Esophagus squamous epithelium (tissue), 5 donors: ENCODE data around the gene RAET1L. TPM values are rescaled to one million over a fixed set of nuclear protein-coding genes. Genes with fewer than 3 reads are reported as not detected.
"Not testable (repeated sequence)": the region's sequence is repeated elsewhere in the genome, so short reads cannot be mapped to it uniquely, and the experiment has no call there.

Experiments
- DNase-seq: peaks from one replicate; lab custom pipeline; 2025; lab: John Stamatoyannopoulos, UW
- H3K27ac ChIP-seq, 4 donors: fragments of 200-600 bp; sonication (generic); one replicate each; pipeline ENCODE4 v1.5.1; 2016 to 2019; ENCODE audit warnings: mild to moderate bottlenecking in 1 of 4
- H3K27me3 ChIP-seq, 4 donors: fragments of 200-600 bp; sonication (generic); 1 replicate in 3 of 4; 2 replicates in 1 of 4; pipeline versions ENCODE4 v1.5.1 to v1.6.0; 2017 to 2021; ENCODE audit warnings: antibody characterized with exemption in 1 of 4
- H3K36me3 ChIP-seq, 3 donors: fragments of 200-600 bp; sonication (generic); one replicate each; pipeline ENCODE4 v1.5.1; 2016 to 2019
- H3K4me1 ChIP-seq, 3 donors: fragments of 200-600 bp; sonication (generic); one replicate each; pipeline ENCODE4 v1.5.1; 2017 to 2019
- H3K4me3 ChIP-seq, 4 donors: fragments of 200-600 bp; sonication (generic); 1 replicate in 3 of 4; 2 replicates in 1 of 4; pipeline ENCODE4 v1.5.1; 2016 to 2019; ENCODE audit warnings: mild to moderate bottlenecking in 2 of 4, moderate library complexity in 1 of 4
- H3K9me3 ChIP-seq, 3 donors: fragments of 200-600 bp; sonication (generic); one replicate each; pipeline ENCODE4 v1.5.1; 2016 to 2019
- POLR2A ChIP-seq, 4 donors: fragments of 450-650 bp; IDR thresholded peaks; one replicate each; pipeline ENCODE4 v1.6.1; 2017; ENCODE audit warnings: antibody characterized with exemption in 4 of 4, mild to moderate bottlenecking in 4 of 4, moderate library complexity in 3 of 4
- WGBS, 2 donors: methylation state at CpG; one replicate each; pipeline ENCODE4 v1.1.5; 2018; 5-methylcytosine and 5-hydroxymethylcytosine counted together
- intact Hi-C: fragments of 100-400 bp; cut with DNase I; formaldehyde crosslinking; loops from one replicate; pipeline ENCODE4 v1.15.0; 2022
- total RNA-seq, 4 donors: library from RNA; depleted of rRNA; stranded (reverse); fragments of >200 nt; gene quantifications; one replicate each; pipeline ENCODE4 v1.1.0, GENCODE V29; 2016
- TF ChIP-seq, protein P1 (sequence below), 6 experiments: fragments of 450-650 bp in 4 of 6; fragments of 200-600 bp in 2 of 6; sonication (generic) in 2 of 6; IDR thresholded peaks; one replicate each; pipeline ENCODE4 v1.5.1; 2016 to 2019; ENCODE audit warnings: antibody characterized with exemption in 6 of 6, mild to moderate bottlenecking in 4 of 6, moderate library complexity in 4 of 6
- donor health status: DM: yes; HTN: yes; CAD: no.

RAET1L gene
- total RNA-seq, 4 donors from 2014 or later = 14.5 to 99.5 (median 62.5) TPM

DNA sequence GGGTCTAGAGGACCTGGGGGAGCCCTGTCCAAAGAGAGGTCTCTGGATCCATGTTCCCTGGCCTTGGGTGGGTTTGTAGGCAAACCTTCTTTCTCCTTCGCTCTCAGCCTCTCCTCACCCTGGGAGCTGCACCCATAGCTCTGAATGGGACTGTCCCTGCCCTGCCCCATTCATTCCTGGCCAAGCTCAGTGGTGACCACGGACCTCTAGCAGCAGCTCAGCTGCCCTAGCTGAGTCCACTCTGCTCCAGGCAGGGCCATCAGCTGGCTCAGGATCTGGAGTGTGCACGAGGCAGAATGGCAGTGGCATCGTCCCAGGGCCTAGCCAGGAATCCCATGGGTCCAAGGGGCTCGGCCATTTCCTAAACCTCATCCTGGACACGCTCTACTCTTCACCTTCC lies 38.3 kb upstream of the RAET1L start:
- Histone ChIP-seq H3K27me3 (peaks cover 0 to 7% (median 0%) of the 10 kb centered on the region in 4 donors), H3K36me3 (peaks cover 0 to 26% (median 0%) of the 10 kb centered on the region in 3 donors), H3K27ac (no peak overlapping the region), H3K9me3 (no peaks in the 10 kb centered on the region), H3K4me3 (no peak overlapping the region), H3K4me1 (peaks cover 0 to 10% (median 6%) of the 10 kb centered on the region in 3 donors)
- DNase-seq = no peak
- WGBS, 2 donors = 88 to 100% methylated on average over 1 to 6 of the region's 6 CpGs
- TF ChIP-seq, protein P1, sequence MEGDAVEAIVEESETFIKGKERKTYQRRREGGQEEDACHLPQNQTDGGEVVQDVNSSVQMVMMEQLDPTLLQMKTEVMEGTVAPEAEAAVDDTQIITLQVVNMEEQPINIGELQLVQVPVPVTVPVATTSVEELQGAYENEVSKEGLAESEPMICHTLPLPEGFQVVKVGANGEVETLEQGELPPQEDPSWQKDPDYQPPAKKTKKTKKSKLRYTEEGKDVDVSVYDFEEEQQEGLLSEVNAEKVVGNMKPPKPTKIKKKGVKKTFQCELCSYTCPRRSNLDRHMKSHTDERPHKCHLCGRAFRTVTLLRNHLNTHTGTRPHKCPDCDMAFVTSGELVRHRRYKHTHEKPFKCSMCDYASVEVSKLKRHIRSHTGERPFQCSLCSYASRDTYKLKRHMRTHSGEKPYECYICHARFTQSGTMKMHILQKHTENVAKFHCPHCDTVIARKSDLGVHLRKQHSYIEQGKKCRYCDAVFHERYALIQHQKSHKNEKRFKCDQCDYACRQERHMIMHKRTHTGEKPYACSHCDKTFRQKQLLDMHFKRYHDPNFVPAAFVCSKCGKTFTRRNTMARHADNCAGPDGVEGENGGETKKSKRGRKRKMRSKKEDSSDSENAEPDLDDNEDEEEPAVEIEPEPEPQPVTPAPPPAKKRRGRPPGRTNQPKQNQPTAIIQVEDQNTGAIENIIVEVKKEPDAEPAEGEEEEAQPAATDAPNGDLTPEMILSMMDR (IDR thresholded peaks at IDR 0.05) = no peak
- TF ChIP-seq POLR2A (IDR thresholded peaks at IDR 0.05) = no peak
- intact Hi-C loops = no loop called here

DNA sequence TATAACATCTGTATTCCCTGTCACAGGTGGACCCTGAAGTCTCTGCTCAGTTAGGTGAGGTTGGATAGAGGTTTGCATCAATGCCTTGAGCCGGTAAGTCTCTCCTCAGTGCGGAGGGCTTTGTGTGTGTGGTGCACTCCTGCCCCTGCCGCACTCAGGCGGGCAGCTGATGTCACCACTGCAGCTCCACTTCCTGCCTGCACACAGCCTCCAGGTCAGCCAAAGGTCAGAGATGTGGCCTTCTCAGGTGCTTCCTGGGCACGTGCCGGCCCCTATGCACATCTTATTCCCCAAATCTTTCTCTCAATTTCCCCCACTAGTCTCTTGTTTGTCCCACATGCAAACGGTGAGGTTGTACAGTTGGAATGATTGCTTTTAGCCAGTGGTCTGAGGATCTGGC lies 34.6 kb upstream of the RAET1L start:
- H3K4me3 ChIP-seq, H3K4me1 ChIP-seq, DNase-seq, H3K27ac ChIP-seq, intact Hi-C loops, H3K9me3 ChIP-seq: not testable (repeated sequence)
- Histone ChIP-seq H3K27me3 (peaks cover 0 to 26% (median 0%) of the 10 kb centered on the region in 4 donors), H3K36me3 (peaks cover 0 to 19% (median 0%) of the 10 kb centered on the region in 3 donors)
- WGBS, 2 donors = 45 to 79% methylated on average over 5 to 7 of the region's 7 CpGs

DNA sequence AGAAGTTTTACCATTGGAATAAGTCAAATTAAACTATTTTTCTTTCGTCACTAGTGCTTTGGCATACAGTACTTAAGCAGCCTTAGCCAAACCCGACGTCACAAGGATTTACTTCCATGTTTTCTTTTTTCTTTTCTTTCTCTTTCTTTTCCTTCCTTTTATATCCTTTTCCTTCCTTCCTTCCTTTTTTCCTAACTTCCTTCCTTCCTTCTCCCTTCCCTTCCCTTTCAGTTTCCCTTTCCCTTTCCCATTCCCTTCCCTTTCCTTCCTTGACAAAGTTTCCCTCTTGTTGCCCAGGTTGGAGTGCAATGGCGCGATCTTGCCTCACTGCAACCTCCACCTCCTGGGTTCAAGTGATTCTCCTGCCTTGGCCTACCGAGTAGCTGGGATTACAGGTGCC lies 33.7 kb upstream of the RAET1L start:
- Histone ChIP-seq H3K4me3 (no peak overlapping the region), H3K9me3 (no peaks in the 10 kb centered on the region), H3K27ac (no peak overlapping the region), H3K4me1 (no peaks in the 10 kb centered on the region), H3K27me3 (peaks cover 0 to 36% (median 0%) of the 10 kb centered on the region in 4 donors), H3K36me3 (peaks cover 0 to 11% (median 0%) of the 10 kb centered on the region in 3 donors)
- DNase-seq = no peak
- 93% methylated on average over 6 of the region's 6 CpGs for WGBS, 2 donors
- no peak for TF ChIP-seq POLR2A (IDR thresholded peaks at IDR 0.05)
- TF ChIP-seq, protein P1 (IDR thresholded peaks at IDR 0.05) = no peak
- intact Hi-C loops = no loop called here

DNA sequence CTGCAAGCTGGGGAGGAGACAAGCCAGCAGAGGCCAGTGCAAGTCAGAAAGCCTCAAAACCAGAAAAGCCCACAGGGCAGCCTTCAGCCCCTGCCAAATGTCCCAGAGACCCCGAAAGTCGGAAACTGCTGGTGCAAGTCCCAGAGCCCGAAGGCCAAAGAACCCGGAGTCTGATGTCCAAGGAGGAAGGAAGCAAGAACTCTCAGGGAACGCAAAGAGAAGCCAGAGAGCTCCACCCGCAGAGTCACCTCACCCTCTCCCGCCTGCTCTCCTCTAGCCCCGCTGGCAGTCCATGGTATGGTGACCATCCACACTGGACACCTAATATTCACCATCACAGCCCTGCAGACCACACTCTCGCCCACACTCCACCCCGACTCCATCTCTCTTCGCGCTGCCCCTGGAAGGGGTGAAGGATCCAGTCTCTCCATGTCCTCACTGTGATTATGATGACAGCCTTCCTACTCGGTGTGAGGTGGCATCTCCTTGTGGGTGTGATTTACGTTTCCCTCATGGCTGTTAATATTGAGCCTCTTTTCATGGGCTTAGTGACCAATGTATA lies 33.0 kb upstream of the RAET1L start:
- Histone ChIP-seq H3K27me3 (peaks cover 0 to 43% (median 0%) of the 10 kb centered on the region in 4 donors), H3K36me3 (peaks cover 0 to 6% (median 0%) of the 10 kb centered on the region in 3 donors), H3K4me3 (no peak overlapping the region), H3K4me1 (no peaks in the 10 kb centered on the region), H3K27ac (no peak overlapping the region), H3K9me3 (no peaks in the 10 kb centered on the region)
- WGBS, 2 donors = 80 to 82% methylated on average over 13 to 14 of the region's 14 CpGs
- no peak for TF ChIP-seq POLR2A (IDR thresholded peaks at IDR 0.05)
- TF ChIP-seq, protein P1 (IDR thresholded peaks at IDR 0.05) = no peak
- DNase-seq = no peak
- intact Hi-C loops = no loop called here

DNA sequence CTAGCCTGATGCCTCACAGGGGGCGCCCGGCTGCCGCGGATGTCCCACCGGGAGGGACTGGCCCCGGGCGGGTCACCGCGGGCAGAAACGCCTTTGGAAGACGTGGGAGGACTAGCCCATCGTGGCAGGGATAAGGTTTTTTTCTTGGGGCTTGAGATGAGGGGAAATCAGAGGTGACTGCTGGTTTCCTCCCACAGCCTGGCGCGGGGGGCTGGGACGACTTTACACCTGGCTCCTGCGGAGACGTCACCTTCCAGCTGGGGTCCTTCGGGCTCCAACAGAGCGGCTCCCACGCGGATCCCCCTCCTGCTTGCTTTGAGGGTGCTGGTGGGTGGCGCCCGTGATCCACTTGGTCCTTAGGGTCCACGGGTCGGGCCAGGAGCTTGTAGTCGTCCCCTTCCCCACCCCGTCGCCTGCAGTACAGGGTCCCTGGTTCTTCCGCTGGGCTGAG lies 32.2 kb upstream of the RAET1L start:
- 81% methylated on average over 13 of the region's 29 CpGs; no CpG with 5 or more reads in 1 of the 2 donors for whole genome bisulfite sequencing, 2 donors
- DNase-seq = no peak
- Histone ChIP-seq H3K27me3 (peaks cover 0 to 51% (median 0%) of the 10 kb centered on the region in 4 donors), H3K9me3 (no peaks in the 10 kb centered on the region), H3K4me1 (no peaks in the 10 kb centered on the region), H3K4me3 (no peak overlapping the region), H3K27ac (no peak overlapping the region), H3K36me3 (peaks cover 0 to 4% (median 0%) of the 10 kb centered on the region in 3 donors)
- intact Hi-C loops = no loop called here
- no peak for TF ChIP-seq POLR2A (IDR thresholded peaks at IDR 0.05)
- TF ChIP-seq, protein P1 (IDR thresholded peaks at IDR 0.05) = no peak
